HepG2 (cell line): Measurements from ENCODE around the gene CLBA1. TPM values are rescaled to one million over a fixed set of nuclear protein-coding genes. Genes with fewer than 3 reads are reported as not detected.
"Not testable (repeated sequence)": the region's sequence is repeated elsewhere in the genome, so short reads cannot be mapped to it uniquely, and the experiment has no call there.

ENCODE experiments used
- ATAC-seq: fragments of 200-7000 bp; cut with Tn5 transposase; 3 replicates; pipeline ENCODE4 v1.9.1; 2020; ENCODE audit warnings: mild to moderate bottlenecking, moderate library complexity
- BruUV-seq: library from RNA; stranded (reverse); fragments of 400-500 nt; replicated peaks from 2 replicates; lab custom pipeline; 2021; lab: Mats Ljungman, UMichigan
- CTCF ChIA-PET: fragments of 300-600 bp; formaldehyde crosslinking; extraction: SDS; loops from one replicate; lab custom pipeline; 2021; ENCODE audit warnings: low total read pairs, inconsistent platforms, low intra/inter-chr PET ratio; lab: Yijun Ruan, JAX
- POLR2A ChIA-PET: fragments of 350-600 bp; sonication (Branson Sonifier 250); formaldehyde crosslinking; loops from one replicate; lab custom pipeline; 2020; ENCODE audit warnings: antibody characterized with exemption, inconsistent platforms; lab: Yijun Ruan, JAX
- DNase-seq: peaks from one replicate; pipeline ENCODE4 v3.0.0-alpha.2; 2015; ENCODE audit warnings: low spot score
- FAIRE-seq: peaks from 3 replicates; lab custom pipeline; 2011; peaks lifted over from hg19 to GRCh38; lab: Jason Lieb, UNC
- H2AFZ ChIP-seq: one replicate; pipeline ENCODE4 v1.6.1; 2011; ENCODE audit warnings: low read length, inconsistent platforms
- H3K27ac ChIP-seq: fragments of 300-600 bp; 3 replicates; pipeline ENCODE4 v1.8.0; 2011; ENCODE audit warnings: mixed run types, mild to moderate bottlenecking, mixed read lengths, low read length, inconsistent platforms; ENCODE audit not compliant: insufficient read depth; ENCODE audit errors: extremely low read length
- H3K27me3 ChIP-seq, 2 experiments: fragments of 200-600 bp in 1 of 2; 2 replicates in 1 of 2; 3 replicates in 1 of 2; pipeline versions ENCODE4 v1.6.0 to v1.8.0; 2011; ENCODE audit warnings: low read length in 2 of 2, mild to moderate bottlenecking in 2 of 2, moderate library complexity in 2 of 2, inconsistent platforms in 1 of 2; ENCODE audit not compliant: insufficient read depth in 2 of 2, control insufficient read depth in 1 of 2
- H3K36me3 ChIP-seq, 2 experiments: fragments of 200-600 bp in 1 of 2; replicated peaks in 1 of 2; 2 replicates in 1 of 2; 3 replicates in 1 of 2; pipeline versions ENCODE4 v1.5.1 to v1.8.0; 2011; ENCODE audit warnings: low read length in 2 of 2, inconsistent platforms in 1 of 2; ENCODE audit not compliant: insufficient read depth in 2 of 2, control insufficient read depth in 1 of 2
- H3K4me1 ChIP-seq: 2 replicates; pipeline ENCODE4 v1.5.1; 2012; ENCODE audit warnings: low read length, inconsistent platforms; ENCODE audit not compliant: insufficient read depth
- H3K4me2 ChIP-seq: 2 replicates; pipeline ENCODE4 v1.6.0; 2011; ENCODE audit warnings: low read depth, low read length, inconsistent platforms
- H3K4me3 ChIP-seq, 3 experiments: fragments of 200-600 bp in 1 of 3; sonication (generic), shearing (Covaris generic) in 1 of 3; replicated peaks in 1 of 3; 2 replicates each; pipeline ENCODE4 v1.5.1; 2011 to 2016; ENCODE audit warnings: low read length in 3 of 3, inconsistent platforms in 2 of 3, low read depth in 2 of 3, mild to moderate bottlenecking in 2 of 3, control low read depth in 1 of 3, mixed read lengths in 1 of 3; ENCODE audit not compliant: insufficient read depth in 1 of 3
- H3K79me2 ChIP-seq: one replicate; pipeline ENCODE4 v1.6.1; 2011; ENCODE audit warnings: low read length, inconsistent platforms; ENCODE audit not compliant: insufficient read depth
- H3K9ac ChIP-seq: 2 replicates; pipeline ENCODE4 v1.6.0; 2011; ENCODE audit warnings: mild to moderate bottlenecking, low read depth, low read length, inconsistent platforms; ENCODE audit not compliant: insufficient read depth
- H3K9me3 ChIP-seq: 2 replicates; pipeline ENCODE4 v1.5.1; 2012; ENCODE audit warnings: mild to moderate bottlenecking, low read length
- H4K20me1 ChIP-seq: 2 replicates; pipeline ENCODE4 v1.6.0; 2011; ENCODE audit warnings: inconsistent platforms, mild to moderate bottlenecking, low read length, moderate library complexity; ENCODE audit not compliant: insufficient read depth
- WGBS: methylation state at CpG from one replicate; pipeline ENCODE4 v1.1.6; 2017; ENCODE audit warnings: low lambda C conversion rate; 5-methylcytosine and 5-hydroxymethylcytosine counted together
- in situ Hi-C: cut with HindIII; loops from 2 replicates; pipeline ENCODE4 v1.10.0; 2017; ENCODE audit warnings: low pct_unique_long_range_greater_than_20kb; ENCODE audit not compliant: extremely low pct_ligation_motif_present
- intact Hi-C: fragments of 100-400 bp; cut with micrococcal nuclease; formaldehyde crosslinking; loops from one replicate; pipeline ENCODE4 v1.10.0; 2022; ENCODE audit not compliant: unreplicated experiment
- polyA plus RNA-seq, 8 experiments: library from polyadenylated mRNA; depleted of rRNA in 3 of 8; stranded (reverse) in 7 of 8; unstranded in 1 of 8; fragments of >200 nt; fragmentation: Illumina TruSeq in 4 of 8; extraction: Trizol in 4 of 8; gene quantifications; 2 replicates each; pipeline versions ENCODE4 v1.2.1 to v1.2.3, GENCODE V29; 2011 to 2016; ENCODE audit warnings: low read depth in 4 of 8, missing spikeins in 1 of 8, mixed read lengths in 1 of 8; ENCODE audit not compliant: insufficient read depth in 1 of 8
- total RNA-seq, 5 experiments: library from RNA; depleted of rRNA; stranded (reverse); fragments of >200 nt; fragmentation: Illumina TruSeq; extraction: Trizol; gene quantifications; 2 replicates each; pipeline ENCODE4 v1.2.3, GENCODE V29; 2016; ENCODE audit warnings: low read depth in 1 of 5

The CLBA1 gene
- total and polyA plus RNA-seq, 2 of the 13 experiments (the other 11 are each of a cell fraction or from before 2014, with no cell fraction given): 1.2 to 1.4 TPM

GRCh38 chr14:104944436-104945205 lies 41.0 kb upstream of the CLBA1 start:
- H4K20me1 ChIP-seq, H3K4me3 ChIP-seq, H3K36me3 ChIP-seq, in situ Hi-C loops, CTCF ChIA-PET, H3K4me2 ChIP-seq, H3K27ac ChIP-seq, intact Hi-C loops, ATAC-seq, BruUV-seq, FAIRE-seq, H2AFZ ChIP-seq, H3K79me2 ChIP-seq, H3K9me3 ChIP-seq, H3K4me1 ChIP-seq, DNase-seq, POLR2A ChIA-PET, H3K9ac ChIP-seq: not testable (repeated sequence)
- peaks cover 8 to 55% of the 10 kb centered on the region in 2 experiments for H3K27me3 ChIP-seq
- WGBS: 0% methylated on average over 4 of the region's 29 CpGs

GRCh38 chr14:104945266-104945665 lies 40.3 kb upstream of the CLBA1 start:
- H4K20me1 ChIP-seq, H3K9ac ChIP-seq, H3K36me3 ChIP-seq, POLR2A ChIA-PET, intact Hi-C loops, H3K4me3 ChIP-seq, ATAC-seq, H3K4me1 ChIP-seq, H3K4me2 ChIP-seq, in situ Hi-C loops, H3K27ac ChIP-seq, FAIRE-seq, H2AFZ ChIP-seq, BruUV-seq, CTCF ChIA-PET, H3K9me3 ChIP-seq, DNase-seq, H3K79me2 ChIP-seq: not testable (repeated sequence)
- 38% methylated on average over 13 of the region's 20 CpGs for whole genome bisulfite sequencing
- H3K27me3 ChIP-seq: peaks cover 7 to 51% of the 10 kb centered on the region in 2 experiments

GRCh38 chr14:104945986-104946965 lies 39.3 kb upstream of the CLBA1 start:
- POLR2A ChIA-PET, H2AFZ ChIP-seq, in situ Hi-C loops, intact Hi-C loops, H3K4me3 ChIP-seq, FAIRE-seq, CTCF ChIA-PET, H3K36me3 ChIP-seq, DNase-seq, H3K9me3 ChIP-seq, H3K4me2 ChIP-seq, H4K20me1 ChIP-seq, H3K9ac ChIP-seq, H3K79me2 ChIP-seq, ATAC-seq, BruUV-seq, H3K4me1 ChIP-seq, H3K27ac ChIP-seq: not testable (repeated sequence)
- peaks cover 6 to 48% of the 10 kb centered on the region in 2 experiments for H3K27me3 ChIP-seq
- WGBS: 17% methylated on average over 14 of the region's 43 CpGs

- H3K27ac ChIP-seq, FAIRE-seq, DNase-seq, H2AFZ ChIP-seq, BruUV-seq, CTCF ChIA-PET, H3K9me3 ChIP-seq, POLR2A ChIA-PET, intact Hi-C loops, in situ Hi-C loops, H4K20me1 ChIP-seq, H3K4me3 ChIP-seq, H3K4me1 ChIP-seq, H3K4me2 ChIP-seq, H3K9ac ChIP-seq, H3K36me3 ChIP-seq, ATAC-seq, H3K79me2 ChIP-seq: not testable (repeated sequence)
- H3K27me3 ChIP-seq: peaks cover 4 to 48% of the 10 kb centered on the region in 2 experiments
- WGBS: 70% methylated on average over 10 of the region's 13 CpGs
Measured at GRCh38 chr14:104947201-104947600, 38.4 kb upstream of the CLBA1 start.
